HG03196 (cell line): ENCODE data around the gene CRELD2.

ENCODE experiments used
- ATAC-seq: cut with Tn5 transposase; IDR thresholded peaks from one replicate; pipeline ENCODE4 v1.9.1; 2021; ENCODE audit not compliant: unreplicated experiment

CRELD2 gene

GRCh38 chr22:49955581-49956417 lies 37.4 kb downstream of the CRELD2 start:
- no peak for ATAC-seq

- no peak for ATAC-seq
Measured at GRCh38 chr22:49956418-49956770, 38.0 kb downstream of the CRELD2 start.

GRCh38 chr22:49956914-49957825 lies 38.7 kb downstream of the CRELD2 start:
- ATAC-seq: no peak

DNA sequence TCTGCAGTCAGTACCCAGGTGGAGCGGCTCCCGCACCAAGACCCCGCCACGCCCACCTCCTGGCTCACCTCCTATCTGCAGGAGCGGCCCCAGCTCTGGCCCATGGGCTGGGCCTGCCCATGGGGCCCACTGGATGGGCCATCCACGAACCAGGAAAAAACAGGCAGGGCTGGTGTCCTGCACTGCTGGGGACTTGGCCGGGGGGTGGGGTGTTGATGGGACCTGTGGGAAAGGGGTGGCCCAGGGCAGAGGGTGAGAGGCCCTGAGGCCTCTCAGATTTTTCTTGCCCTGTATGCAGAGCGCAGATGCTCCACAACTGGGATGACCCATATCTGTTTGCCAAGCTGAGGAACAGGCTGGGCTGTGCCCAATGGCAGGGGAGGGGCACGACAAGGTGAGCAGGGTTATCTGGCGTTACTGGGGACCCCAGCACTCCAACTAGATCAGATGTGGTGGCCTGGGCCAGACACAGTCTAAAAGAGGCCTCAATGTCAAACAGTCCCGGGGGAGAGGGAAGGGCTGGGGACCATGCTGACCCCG lies 39.5 kb downstream of the CRELD2 start:
- ATAC-seq: no peak

GRCh38 chr22:49958366-49958921 lies 40.0 kb downstream of the CRELD2 start:
- no peak for ATAC-seq

DNA sequence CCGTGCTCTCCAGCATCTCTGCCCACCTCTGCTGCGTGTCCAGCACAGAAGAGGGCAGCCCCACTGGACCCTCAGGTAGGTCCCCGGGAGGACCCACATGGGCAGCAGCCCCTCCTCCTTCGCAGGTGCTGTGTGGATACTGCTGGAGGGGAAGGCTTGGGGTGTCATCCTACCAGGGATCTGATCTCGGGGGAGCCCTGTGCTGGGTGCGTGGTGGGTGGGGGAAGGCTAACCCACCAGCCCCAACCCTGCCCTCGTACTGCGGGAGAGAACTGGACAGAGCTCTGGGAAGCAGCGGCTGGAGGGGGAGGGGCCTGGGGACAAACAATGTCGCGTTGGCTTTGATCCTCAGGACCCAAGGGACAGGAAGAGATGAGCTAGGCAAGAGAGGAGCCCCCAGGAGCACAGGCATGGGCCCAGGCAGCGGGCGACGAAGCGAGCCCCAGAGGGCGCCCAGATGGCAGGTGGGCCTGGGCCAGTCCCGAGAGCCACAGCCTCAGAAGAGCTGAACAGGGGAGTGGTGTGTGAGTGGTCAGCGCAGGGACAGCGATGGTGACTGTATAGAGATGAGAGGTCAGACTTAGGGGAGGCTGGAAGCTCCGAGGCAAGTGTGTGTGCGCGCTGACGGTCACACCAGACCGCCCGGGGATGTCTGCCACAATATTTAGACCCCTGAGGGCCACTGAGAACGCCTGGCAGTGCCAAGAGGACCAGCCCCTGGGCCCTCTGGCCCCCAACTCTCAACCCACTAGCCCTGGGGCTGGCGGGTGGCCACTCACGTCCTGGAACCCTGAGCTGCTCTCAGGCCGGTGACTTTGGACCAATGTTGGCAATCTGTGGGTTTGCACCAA lies 40.7 kb downstream of the CRELD2 start:
- ATAC-seq: no peak

- ATAC-seq: peak; percentile 0
Measured at GRCh38 chr22:49959782-49960158, 41.3 kb downstream of the CRELD2 start.

DNA sequence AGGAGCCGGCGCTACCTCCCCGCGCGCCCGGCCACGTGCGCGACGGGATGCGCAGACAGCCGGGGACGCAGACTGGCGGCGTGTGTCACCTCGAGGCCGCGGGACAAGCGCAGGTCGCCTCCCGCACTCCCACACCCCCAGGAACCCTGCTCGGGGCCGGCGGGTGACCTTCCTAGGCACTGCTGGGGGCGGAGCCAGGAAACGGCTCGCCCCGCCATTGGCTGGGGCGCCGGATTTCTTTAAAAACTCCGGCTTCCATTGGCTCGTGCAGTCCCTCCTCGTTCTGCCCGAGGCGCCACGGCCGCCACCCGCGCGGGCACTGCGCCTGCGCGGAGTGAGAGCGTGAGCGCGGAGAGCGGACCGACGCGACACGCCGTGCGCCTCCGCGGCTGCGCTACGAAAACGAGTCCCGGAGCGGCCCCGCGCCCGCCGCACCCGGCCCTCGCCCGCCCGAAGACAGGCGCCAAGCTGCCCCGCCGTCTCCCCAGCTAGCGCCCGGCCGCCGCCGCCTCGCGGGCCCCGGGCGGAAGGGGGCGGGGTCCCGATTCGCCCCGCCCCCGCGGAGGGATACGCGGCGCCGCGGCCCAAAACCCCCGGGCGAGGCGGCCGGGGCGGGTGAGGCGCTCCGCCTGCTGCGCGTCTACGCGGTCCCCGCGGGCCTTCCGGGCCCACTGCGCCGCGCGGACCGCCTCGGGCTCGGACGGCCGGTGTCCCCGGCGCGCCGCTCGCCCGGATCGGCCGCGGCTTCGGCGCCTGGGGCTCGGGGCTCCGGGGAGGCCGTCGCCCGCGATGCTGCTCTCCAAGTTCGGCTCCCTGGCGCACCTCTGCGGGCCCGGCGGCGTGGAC lies 41.9 kb downstream of the CRELD2 start, which contains the start of gene PIM3:
Gene PIM3 (plus strand): TSS at position 614 of the 846 bp plus-strand sequence. CDS start 176 bp downstream, at position 790.
- peak; percentile 52 for ATAC-seq

GRCh38 chr22:49961005-49961600 lies 42.7 kb downstream of the CRELD2 start:
- ATAC-seq: no peak

- ATAC-seq: no peak
Measured at GRCh38 chr22:49961601-49962011, 43.2 kb downstream of the CRELD2 start.

GRCh38 chr22:49962012-49962750 lies 43.7 kb downstream of the CRELD2 start:
- no peak for ATAC-seq

DNA sequence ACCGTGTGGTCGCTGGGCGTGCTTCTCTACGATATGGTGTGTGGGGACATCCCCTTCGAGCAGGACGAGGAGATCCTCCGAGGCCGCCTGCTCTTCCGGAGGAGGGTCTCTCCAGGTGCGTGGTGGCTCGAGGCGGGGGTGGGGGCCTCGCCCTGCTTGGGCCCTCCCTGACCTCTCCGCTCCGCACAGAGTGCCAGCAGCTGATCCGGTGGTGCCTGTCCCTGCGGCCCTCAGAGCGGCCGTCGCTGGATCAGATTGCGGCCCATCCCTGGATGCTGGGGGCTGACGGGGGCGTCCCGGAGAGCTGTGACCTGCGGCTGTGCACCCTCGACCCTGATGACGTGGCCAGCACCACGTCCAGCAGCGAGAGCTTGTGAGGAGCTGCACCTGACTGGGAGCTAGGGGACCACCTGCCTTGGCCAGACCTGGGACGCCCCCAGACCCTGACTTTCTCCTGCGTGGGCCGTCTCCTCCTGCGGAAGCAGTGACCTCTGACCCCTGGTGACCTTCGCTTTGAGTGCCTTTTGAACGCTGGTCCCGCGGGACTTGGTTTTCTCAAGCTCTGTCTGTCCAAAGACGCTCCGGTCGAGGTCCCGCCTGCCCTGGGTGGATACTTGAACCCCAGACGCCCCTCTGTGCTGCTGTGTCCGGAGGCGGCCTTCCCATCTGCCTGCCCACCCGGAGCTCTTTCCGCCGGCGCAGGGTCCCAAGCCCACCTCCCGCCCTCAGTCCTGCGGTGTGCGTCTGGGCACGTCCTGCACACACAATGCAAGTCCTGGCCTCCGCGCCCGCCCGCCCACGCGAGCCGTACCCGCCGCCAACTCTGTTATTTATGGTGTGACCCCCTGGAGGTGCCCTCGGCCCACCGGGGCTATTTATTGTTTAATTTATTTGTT lies 44.6 kb downstream of the CRELD2 start:
- no peak for ATAC-seq

DNA sequence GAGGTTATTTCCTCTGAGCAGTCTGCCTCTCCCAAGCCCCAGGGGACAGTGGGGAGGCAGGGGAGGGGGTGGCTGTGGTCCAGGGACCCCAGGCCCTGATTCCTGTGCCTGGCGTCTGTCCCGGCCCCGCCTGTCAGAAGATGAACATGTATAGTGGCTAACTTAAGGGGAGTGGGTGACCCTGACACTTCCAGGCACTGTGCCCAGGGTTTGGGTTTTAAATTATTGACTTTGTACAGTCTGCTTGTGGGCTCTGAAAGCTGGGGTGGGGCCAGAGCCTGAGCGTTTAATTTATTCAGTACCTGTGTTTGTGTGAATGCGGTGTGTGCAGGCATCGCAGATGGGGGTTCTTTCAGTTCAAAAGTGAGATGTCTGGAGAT lies 45.2 kb downstream of the CRELD2 start:
- no peak for ATAC-seq

DNA sequence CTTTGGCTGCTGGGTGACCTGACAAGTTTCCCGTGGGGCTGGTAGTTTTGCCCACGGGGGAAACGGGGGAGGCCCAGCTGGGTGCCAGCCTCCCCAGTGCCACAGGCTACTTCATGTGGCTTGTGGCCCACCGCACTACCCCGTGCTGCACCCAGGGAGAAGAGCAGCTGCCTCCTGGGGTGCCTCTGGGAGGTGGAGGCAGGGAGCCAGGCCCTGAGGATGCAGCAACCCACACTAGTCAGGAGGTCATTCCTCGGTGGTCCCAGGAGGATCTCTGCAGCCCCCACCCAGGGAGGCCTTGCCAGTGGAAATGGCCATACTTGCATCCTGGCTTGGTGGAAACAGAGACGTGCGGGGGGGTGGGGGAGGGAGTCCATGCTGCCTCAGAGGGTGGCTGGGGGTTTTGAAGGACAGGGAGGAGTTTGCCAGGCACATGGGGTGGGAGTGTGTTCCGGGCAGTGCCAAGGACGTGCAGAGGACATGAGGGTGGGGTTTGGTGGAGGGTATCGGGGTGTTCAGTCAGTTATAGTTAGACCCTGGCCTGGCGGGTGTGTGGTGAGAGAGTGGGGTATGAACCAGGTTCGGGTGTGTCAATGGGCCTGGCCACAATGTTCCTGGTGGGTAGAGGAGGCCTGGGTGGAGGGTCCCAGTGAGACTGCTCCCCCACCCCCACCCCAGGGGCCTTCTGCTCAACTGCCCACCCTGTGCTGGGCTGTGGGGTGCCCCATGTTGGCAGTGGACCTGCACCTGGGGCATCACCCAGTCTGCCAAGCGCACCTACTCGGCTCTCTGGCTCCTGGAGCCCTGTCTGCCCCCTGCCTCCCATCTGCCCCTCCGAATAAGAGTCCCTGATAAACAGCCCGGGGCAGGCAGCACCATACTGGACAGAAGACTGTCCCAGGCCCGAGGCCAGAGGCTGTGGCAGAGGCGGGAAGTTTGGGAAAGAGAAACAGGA lies 46.0 kb downstream of the CRELD2 start:
- ATAC-seq: no peak

GRCh38 chr22:49965091-49966040 lies 46.9 kb downstream of the CRELD2 start:
- no peak for ATAC-seq
